Measurements from ENCODE around the gene IGFN1.

DNA sequence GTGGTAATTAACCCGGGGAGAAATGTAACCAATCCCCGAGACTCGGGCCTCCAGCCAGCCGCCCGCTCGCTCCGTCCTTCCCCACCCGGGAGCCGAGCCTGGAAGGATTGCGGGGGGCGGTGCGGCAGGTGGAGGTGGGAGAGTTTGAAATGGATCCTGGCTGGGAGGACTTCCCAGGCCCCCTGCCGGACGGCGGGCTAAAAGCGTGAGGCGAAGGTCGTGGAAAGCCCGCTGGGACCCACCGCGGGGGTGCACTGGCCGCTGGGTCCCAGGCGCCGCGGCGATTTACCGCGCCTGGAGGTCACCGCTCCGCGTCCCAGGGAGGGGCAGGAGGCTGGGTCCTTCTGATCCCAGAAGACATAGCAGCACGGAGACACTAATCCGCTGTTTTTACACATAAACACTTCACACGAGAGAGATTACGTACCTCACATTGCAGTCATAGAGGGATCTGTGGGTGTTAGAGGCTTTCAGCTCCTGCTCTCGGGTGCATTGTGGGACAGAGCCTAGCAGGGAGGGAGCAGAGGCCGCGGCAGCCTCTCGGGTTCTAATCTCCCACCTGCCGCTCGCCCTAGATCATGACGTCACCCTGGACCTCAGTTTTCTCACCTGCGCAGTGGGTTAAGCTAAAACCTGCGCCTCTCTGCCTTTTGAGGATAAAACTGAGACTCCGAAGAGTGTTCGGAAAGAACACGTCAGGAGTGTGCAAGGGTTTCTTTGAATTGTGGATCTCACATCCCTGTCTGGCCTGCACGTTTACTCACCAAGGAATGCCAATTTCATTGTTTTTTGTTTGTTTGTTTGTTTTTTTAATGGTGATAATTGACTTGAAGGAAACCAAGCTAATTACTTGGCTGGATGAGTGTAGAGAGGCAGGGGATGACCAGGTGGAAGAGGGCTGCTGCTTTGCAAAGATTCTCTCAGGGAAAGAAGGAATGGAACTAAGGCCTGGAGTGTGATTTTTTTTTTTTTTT lies 19.3 kb upstream of the IGFN1 start:
- TF ChIP-seq, protein P1, sequence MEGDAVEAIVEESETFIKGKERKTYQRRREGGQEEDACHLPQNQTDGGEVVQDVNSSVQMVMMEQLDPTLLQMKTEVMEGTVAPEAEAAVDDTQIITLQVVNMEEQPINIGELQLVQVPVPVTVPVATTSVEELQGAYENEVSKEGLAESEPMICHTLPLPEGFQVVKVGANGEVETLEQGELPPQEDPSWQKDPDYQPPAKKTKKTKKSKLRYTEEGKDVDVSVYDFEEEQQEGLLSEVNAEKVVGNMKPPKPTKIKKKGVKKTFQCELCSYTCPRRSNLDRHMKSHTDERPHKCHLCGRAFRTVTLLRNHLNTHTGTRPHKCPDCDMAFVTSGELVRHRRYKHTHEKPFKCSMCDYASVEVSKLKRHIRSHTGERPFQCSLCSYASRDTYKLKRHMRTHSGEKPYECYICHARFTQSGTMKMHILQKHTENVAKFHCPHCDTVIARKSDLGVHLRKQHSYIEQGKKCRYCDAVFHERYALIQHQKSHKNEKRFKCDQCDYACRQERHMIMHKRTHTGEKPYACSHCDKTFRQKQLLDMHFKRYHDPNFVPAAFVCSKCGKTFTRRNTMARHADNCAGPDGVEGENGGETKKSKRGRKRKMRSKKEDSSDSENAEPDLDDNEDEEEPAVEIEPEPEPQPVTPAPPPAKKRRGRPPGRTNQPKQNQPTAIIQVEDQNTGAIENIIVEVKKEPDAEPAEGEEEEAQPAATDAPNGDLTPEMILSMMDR (conservative IDR thresholded peaks at IDR 0.05): peak; percentile 64; the same call in 1 of the 2 replicates
- no peak for TF ChIP-seq EZH2 (IDR thresholded peaks at IDR 0.05; ENCODE audit: low read depth)
